ENCODE measurements around the gene MYOG. TPM values are rescaled to one million over a fixed set of nuclear protein-coding genes. Genes with fewer than 3 reads are reported as not detected.

Gene MYOG
- total and polyA plus RNA-seq, 2 donors (not counting 1 experiment from before 2014, with no cell fraction given), result not detected

- no peaks in the 10 kb centered on the region for H4K20me1 ChIP-seq (ENCODE audit: control insufficient read depth, insufficient read depth, low read length, poor library complexity, severe bottlenecking)
- H3K79me2 ChIP-seq (ENCODE audit: control insufficient read depth, insufficient read depth, low read length), result no peaks in the 10 kb centered on the region
- H3K27me3 Mint-ChIP-seq, result peaks cover 41% of the 10 kb centered on the region
- DNase-seq, result no peak
- H3K27me3 ChIP-seq (replicated peaks in 1 of 4; ENCODE audit: control extremely low read depth in 1 of 4, control insufficient read depth in 3 of 4, insufficient read depth in 4 of 4, low read length in 3 of 4), result peaks cover 0 to 35% (median 16%) of the 10 kb centered on the region in 4 experiments
- no peak overlapping the region for H3K9ac ChIP-seq (ENCODE audit: low read length)
- H3K4me3 ChIP-seq (ENCODE audit: control extremely low read depth in 1 of 5, extremely low read depth in 1 of 5, insufficient read depth in 1 of 5, low read depth in 2 of 5, low read length in 4 of 5), result no peak overlapping the region
- no peaks in the 10 kb centered on the region for H3K36me3 ChIP-seq (replicated peaks in 1 of 2; ENCODE audit: control extremely low read depth in 1 of 2, control insufficient read depth in 1 of 2, extremely low read depth in 1 of 2, insufficient read depth in 2 of 2, low read length in 1 of 2)
- no peaks in the 10 kb centered on the region for H3K4me1 ChIP-seq (ENCODE audit: control insufficient read depth in 2 of 2, insufficient read depth in 2 of 2, low read length in 2 of 2)
- no peak overlapping the region for H3K27ac Mint-ChIP-seq
- no peak overlapping the region for H3K4me2 ChIP-seq (replicated peaks; ENCODE audit: low read depth, low read length, poor library complexity, severe bottlenecking)
- TF ChIP-seq CTCF (IDR thresholded peaks at IDR 0.05), result no peak
- no peak for TF ChIP-seq EZH2 (IDR thresholded peaks at IDR 0.05; ENCODE audit: borderline replicate concordance, insufficient read depth, low read depth, low read length, poor library complexity, severe bottlenecking)
- 75% methylated on average over 4 of the region's 7 CpGs for WGBS (ENCODE audit: insufficient coverage)
- intact Hi-C loops (cut with micrococcal nuclease), result no loop called here
- no peak overlapping the region for H3K27ac ChIP-seq (ENCODE audit: low read length in 2 of 2)
- POLR2A ChIA-PET, result no interaction called here
- ATAC-seq (ENCODE audit: low read depth), result no peak
- no peaks in the 10 kb centered on the region for H3K9me3 ChIP-seq (ENCODE audit: control extremely low read depth in 1 of 3, control insufficient read depth in 2 of 3, insufficient read depth in 1 of 3, low read length in 2 of 3)
- H2AFZ ChIP-seq (ENCODE audit: insufficient read depth, low read depth, low read length, poor library complexity, severe bottlenecking), result no peak overlapping the region
- H3K4me1 Mint-ChIP-seq, result peaks cover 5% of the 10 kb centered on the region
- CTCF ChIA-PET, result no interaction called here
- H3K4me3 Mint-ChIP-seq, result no peak overlapping the region
- H3K9me3 Mint-ChIP-seq (ENCODE audit: insufficient read depth), result no peaks in the 10 kb centered on the region
Observed at GRCh38 chr1:203114202-203114601, 28.4 kb upstream of the MYOG start.

- ATAC-seq (ENCODE audit: low read depth), result no peak
- Histone ChIP-seq H2AFZ (ENCODE audit: insufficient read depth, low read depth, low read length, poor library complexity, severe bottlenecking) (no peak overlapping the region), H3K9ac (ENCODE audit: low read length) (no peak overlapping the region), H3K9me3 (ENCODE audit: control extremely low read depth in 1 of 3, control insufficient read depth in 2 of 3, insufficient read depth in 1 of 3, low read length in 2 of 3) (no peaks in the 10 kb centered on the region), H3K27ac (ENCODE audit: low read length in 2 of 2) (no peak overlapping the region), H4K20me1 (ENCODE audit: control insufficient read depth, insufficient read depth, low read length, poor library complexity, severe bottlenecking) (no peaks in the 10 kb centered on the region), H3K4me3 (ENCODE audit: control extremely low read depth in 1 of 5, extremely low read depth in 1 of 5, insufficient read depth in 1 of 5, low read depth in 2 of 5, low read length in 4 of 5) (no peak overlapping the region), H3K27me3 (replicated peaks in 1 of 4; ENCODE audit: control extremely low read depth in 1 of 4, control insufficient read depth in 3 of 4, insufficient read depth in 4 of 4, low read length in 3 of 4) (peaks cover 0 to 30% (median 11%) of the 10 kb centered on the region in 4 experiments), H3K79me2 (ENCODE audit: control insufficient read depth, insufficient read depth, low read length) (no peaks in the 10 kb centered on the region), H3K4me1 (ENCODE audit: control insufficient read depth in 2 of 2, insufficient read depth in 2 of 2, low read length in 2 of 2) (no peaks in the 10 kb centered on the region), H3K4me2 (replicated peaks; ENCODE audit: low read depth, low read length, poor library complexity, severe bottlenecking) (no peak overlapping the region), H3K36me3 (replicated peaks in 1 of 2; ENCODE audit: control extremely low read depth in 1 of 2, control insufficient read depth in 1 of 2, extremely low read depth in 1 of 2, insufficient read depth in 2 of 2, low read length in 1 of 2) (no peaks in the 10 kb centered on the region)
- WGBS (ENCODE audit: insufficient coverage), result 85% methylated on average over 4 of the region's 4 CpGs
- ChIA-PET POLR2A (no interaction called here), CTCF (interaction anchor here (1.2 kb wide), 1 partner anchor 103 kb away, joined by 3 read pairs; no protein-coding TSS in a partner anchor)
- Mint-ChIP-seq H3K4me1 (peaks cover 5% of the 10 kb centered on the region), H3K27ac (no peak overlapping the region), H3K9me3 (ENCODE audit: insufficient read depth) (no peaks in the 10 kb centered on the region), H3K4me3 (no peak overlapping the region), H3K27me3 (peaks cover 39% of the 10 kb centered on the region)
- TF ChIP-seq CTCF (IDR thresholded peaks at IDR 0.05) (no peak), EZH2 (IDR thresholded peaks at IDR 0.05; ENCODE audit: borderline replicate concordance, insufficient read depth, low read depth, low read length, poor library complexity, severe bottlenecking) (no peak)
- intact Hi-C loops (cut with micrococcal nuclease), result no loop called here
- DNase-seq, result no peak
Observed at GRCh38 chr1:203113308-203113707, 27.5 kb upstream of the MYOG start.
